OCI-LY3 (cell line): ENCODE results near the gene DCLK1.

ENCODE experiments used
- H2AFZ ChIP-seq: fragments of 200-600, 300-600 bp; shearing (Covaris generic); 2 replicates; pipeline ENCODE4 v1.6.0; 2014; ENCODE audit warnings: antibody characterized with exemption, low read depth, low read length
- H3K27ac ChIP-seq: fragments of 200-600, 300-600 bp; sonication (generic); 2 replicates; pipeline ENCODE4 v1.5.1; 2014; ENCODE audit warnings: mild to moderate bottlenecking, low read length, moderate library complexity, mixed read lengths
- H3K27me3 ChIP-seq: fragments of 200-600, 300-600 bp; sonication (generic); 2 replicates; pipeline ENCODE4 v1.6.1; 2014; ENCODE audit warnings: low read depth, low read length, mixed read lengths
- H3K36me3 ChIP-seq: fragments of 200-600, 300-600 bp; sonication (generic); replicated peaks from 2 replicates; pipeline ENCODE3; 2014; ENCODE audit warnings: low read depth, low read length, mixed read lengths
- H3K4me1 ChIP-seq: fragments of 300-600, 200-600 bp; sonication (generic); 2 replicates; pipeline ENCODE4 v1.6.1; 2014; ENCODE audit warnings: low read length, mixed read lengths
- H3K4me2 ChIP-seq: fragments of 200-600, 300-600 bp; sonication (generic); 2 replicates; pipeline ENCODE4 v1.6.1; 2014; ENCODE audit warnings: low read length, mixed read lengths
- H3K4me3 ChIP-seq: fragments of 300-600, 200-600 bp; sonication (generic); 2 replicates; pipeline ENCODE4 v1.5.1; 2014; ENCODE audit warnings: antibody characterized with exemption, mild to moderate bottlenecking, low read length, moderate library complexity
- H3K79me2 ChIP-seq: fragments of 300-600, 200-600 bp; shearing (Covaris generic); 2 replicates; pipeline ENCODE4 v1.6.1; 2014; ENCODE audit warnings: mild to moderate bottlenecking, low read length, mixed read lengths
- H3K9ac ChIP-seq: fragments of 300-600, 200-600 bp; shearing (Covaris generic); 2 replicates; pipeline ENCODE4 v1.6.0; 2014; ENCODE audit warnings: mild to moderate bottlenecking, low read length, moderate library complexity
- H3K9me3 ChIP-seq: fragments of 200-600, 300-600 bp; shearing (Covaris generic); 2 replicates; pipeline ENCODE4 v1.6.1; 2014; ENCODE audit warnings: low read length, mixed read lengths; ENCODE audit not compliant: insufficient read depth
- H4K20me1 ChIP-seq: fragments of 200-600, 300-600 bp; sonication (generic); 2 replicates; pipeline ENCODE4 v1.6.1; 2016; ENCODE audit warnings: low read length, mixed read lengths; ENCODE audit not compliant: insufficient read depth
- CTCF ChIP-seq: fragments of 200-600, 300-600 bp; sonication (generic); IDR thresholded peaks from 2 replicates; pipeline ENCODE4 v1.5.1; 2014; ENCODE audit warnings: antibody characterized with exemption, low read length, low read depth
- EZH2phosphoT487 ChIP-seq: fragments of 200-600 bp; shearing (Covaris generic); IDR thresholded peaks from 2 replicates; pipeline ENCODE4 v1.6.1; 2018; ENCODE audit warnings: antibody characterized with exemption, mixed run types, low read depth

Gene DCLK1

GRCh38 chr13:35789335-35790165 is 341.6 kb downstream of the DCLK1 start:
- H3K36me3 ChIP-seq: no peaks in the 10 kb centered on the region
- no peaks in the 10 kb centered on the region for H4K20me1 ChIP-seq
- no peak overlapping the region for H3K4me2 ChIP-seq
- H3K4me3 ChIP-seq: no peak overlapping the region
- H3K9me3 ChIP-seq: no peaks in the 10 kb centered on the region
- no peaks in the 10 kb centered on the region for H3K79me2 ChIP-seq
- peaks cover 31% of the 10 kb centered on the region for H3K27me3 ChIP-seq
- TF ChIP-seq CTCF (peak; percentile 71), EZH2phosphoT487 (no peak)
- H3K4me1 ChIP-seq: peaks cover 3% of the 10 kb centered on the region; the same call in 1 of the 2 replicates
- no peak overlapping the region for H3K27ac ChIP-seq
- H2AFZ ChIP-seq: no peak overlapping the region
- H3K9ac ChIP-seq: no peak overlapping the region

GRCh38 chr13:35787937-35788336 is 343.2 kb downstream of the DCLK1 start:
- Histone ChIP-seq H3K27ac (no peak overlapping the region), H3K9ac (no peak overlapping the region), H2AFZ (no peak overlapping the region), H3K9me3 (no peaks in the 10 kb centered on the region), H3K79me2 (no peaks in the 10 kb centered on the region), H4K20me1 (no peaks in the 10 kb centered on the region), H3K4me3 (no peak overlapping the region), H3K36me3 (no peaks in the 10 kb centered on the region), H3K4me2 (0 out of 2 replicates have a peak overlapping the region, but pooled peaks have one; percentile 3), H3K27me3 (peaks cover 31% of the 10 kb centered on the region), H3K4me1 (peaks cover 3% of the 10 kb centered on the region; the same call in 1 of the 2 replicates)
- TF ChIP-seq EZH2phosphoT487 (no peak), CTCF (no peak)

GRCh38 chr13:35785576-35786303 is 345.4 kb downstream of the DCLK1 start:
- TF ChIP-seq CTCF (no peak), EZH2phosphoT487 (no peak)
- Histone ChIP-seq H4K20me1 (no peaks in the 10 kb centered on the region), H3K9me3 (no peaks in the 10 kb centered on the region), H3K4me1 (peaks cover 3% of the 10 kb centered on the region; the same call in 1 of the 2 replicates), H3K36me3 (no peaks in the 10 kb centered on the region), H3K27ac (no peak overlapping the region), H3K27me3 (peaks cover 20% of the 10 kb centered on the region), H3K79me2 (no peaks in the 10 kb centered on the region), H3K9ac (no peak overlapping the region), H3K4me2 (no peak overlapping the region), H2AFZ (no peak overlapping the region), H3K4me3 (no peak overlapping the region)
